ENCODE data around the gene RASGEF1B.

The RASGEF1B gene

DNA sequence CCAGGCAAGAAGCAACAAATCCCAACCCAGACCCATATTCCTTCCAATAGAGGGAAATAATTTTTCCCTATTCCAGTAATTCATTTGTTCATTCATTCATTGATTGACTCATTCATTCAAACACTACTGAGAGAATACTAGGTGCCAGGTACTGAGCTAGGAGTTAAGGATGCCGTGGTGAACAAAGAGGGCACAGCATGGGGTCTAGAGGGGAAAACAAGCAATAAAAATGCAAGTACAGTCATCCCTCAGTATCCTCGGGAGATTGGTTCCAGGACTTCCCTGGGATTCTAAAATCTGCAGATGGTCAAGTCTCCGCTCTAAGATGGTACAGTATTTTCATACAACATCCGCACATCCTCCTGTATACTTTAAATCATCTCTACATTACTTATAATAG, 18.7 kb downstream of the RASGEF1B start:
- ChIA-PET CTCF (interaction anchor here (0.6 to 1.5 kb wide), 5 partner anchors 8 to 816 kb away, joined by 3 to 4 read pairs (median 3); no protein-coding TSS in a partner anchor), POLR2A (no interaction called here)
- Histone ChIP-seq H3K4me3 (ENCODE audit: control insufficient read depth in 1 of 7, extremely low read depth in 1 of 7, insufficient read depth in 4 of 7, low read depth in 2 of 7, low read length in 6 of 7) (no peak overlapping the region), H3K4me1 (ENCODE audit: control extremely low read depth in 1 of 4, control insufficient read depth in 4 of 4, insufficient read depth in 4 of 4, low read length in 3 of 4) (peaks cover 9 to 26% (median 17%) of the 10 kb centered on the region in 4 experiments), H3K27me3 (replicated peaks in 2 of 5; ENCODE audit: control insufficient read depth in 4 of 5, insufficient read depth in 5 of 5, low read length in 4 of 5) (no peaks in the 10 kb centered on the region), H3K9me3 (ENCODE audit: control extremely low read depth in 1 of 5, control insufficient read depth in 4 of 5, insufficient read depth in 2 of 5, low read depth in 1 of 5, low read length in 4 of 5) (no peaks in the 10 kb centered on the region), H3K27ac (ENCODE audit: insufficient read depth in 1 of 2, low read depth in 1 of 2, low read length in 2 of 2, poor library complexity in 1 of 2, severe bottlenecking in 2 of 2) (no peak overlapping the region), H3K36me3 (ENCODE audit: control insufficient read depth in 4 of 4, insufficient read depth in 4 of 4, low read length in 3 of 4) (peaks cover 0 to 58% (median 14%) of the 10 kb centered on the region in 4 experiments)
- 100% methylated on average over 1 of the region's 4 CpGs for WGBS (ENCODE audit: insufficient coverage)
- no peak for DNase-seq

DNA sequence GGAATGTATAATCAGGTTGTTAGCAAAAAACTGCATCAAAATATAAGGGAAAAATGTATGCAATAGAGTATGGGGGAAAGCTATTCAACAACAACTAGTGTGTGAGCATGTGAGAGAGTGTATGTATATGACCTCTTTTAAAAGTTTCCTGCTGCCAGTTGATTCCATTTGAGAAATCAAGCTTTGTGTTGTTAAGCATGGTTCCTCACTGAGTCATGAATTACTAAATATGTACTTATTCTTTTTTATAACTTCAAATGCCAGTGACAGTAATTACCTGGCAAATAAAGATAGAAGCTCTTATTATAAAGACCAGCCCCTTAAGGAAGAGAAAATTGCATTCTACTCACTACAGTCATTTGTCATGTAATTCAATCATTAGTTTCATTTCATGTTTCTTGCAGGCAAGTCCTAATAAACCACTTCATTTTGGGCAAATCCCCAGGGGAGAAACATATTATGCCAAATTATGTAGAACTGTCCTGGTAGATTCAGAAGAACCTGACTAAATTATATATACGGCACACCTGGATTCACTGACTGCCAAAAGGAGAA, 19.2 kb downstream of the RASGEF1B start:
- H3K4me1 ChIP-seq (ENCODE audit: control extremely low read depth in 1 of 4, control insufficient read depth in 4 of 4, insufficient read depth in 4 of 4, low read length in 3 of 4): peaks cover 9 to 26% (median 17%) of the 10 kb centered on the region in 4 experiments
- CTCF ChIA-PET: interaction anchor here (0.6 to 1.5 kb wide), 4 partner anchors 13 to 816 kb away, joined by 3 to 4 read pairs (median 4); no protein-coding TSS in a partner anchor
- POLR2A ChIA-PET: no interaction called here
- no peaks in the 10 kb centered on the region for H3K27me3 ChIP-seq (replicated peaks in 2 of 5; ENCODE audit: control insufficient read depth in 4 of 5, insufficient read depth in 5 of 5, low read length in 4 of 5)
- peaks cover 0 to 58% (median 15%) of the 10 kb centered on the region in 4 experiments for H3K36me3 ChIP-seq (ENCODE audit: control insufficient read depth in 4 of 4, insufficient read depth in 4 of 4, low read length in 3 of 4)
- H3K9me3 ChIP-seq (ENCODE audit: control extremely low read depth in 1 of 5, control insufficient read depth in 4 of 5, insufficient read depth in 2 of 5, low read depth in 1 of 5, low read length in 4 of 5): no peaks in the 10 kb centered on the region
- no CpG with 5 or more reads among the region's 1 CpG for WGBS (ENCODE audit: insufficient coverage)
- no peak for DNase-seq
- no peak overlapping the region for H3K4me3 ChIP-seq (ENCODE audit: control insufficient read depth in 1 of 7, extremely low read depth in 1 of 7, insufficient read depth in 4 of 7, low read depth in 2 of 7, low read length in 6 of 7)
- no peak overlapping the region for H3K27ac ChIP-seq (ENCODE audit: insufficient read depth in 1 of 2, low read depth in 1 of 2, low read length in 2 of 2, poor library complexity in 1 of 2, severe bottlenecking in 2 of 2)

DNA sequence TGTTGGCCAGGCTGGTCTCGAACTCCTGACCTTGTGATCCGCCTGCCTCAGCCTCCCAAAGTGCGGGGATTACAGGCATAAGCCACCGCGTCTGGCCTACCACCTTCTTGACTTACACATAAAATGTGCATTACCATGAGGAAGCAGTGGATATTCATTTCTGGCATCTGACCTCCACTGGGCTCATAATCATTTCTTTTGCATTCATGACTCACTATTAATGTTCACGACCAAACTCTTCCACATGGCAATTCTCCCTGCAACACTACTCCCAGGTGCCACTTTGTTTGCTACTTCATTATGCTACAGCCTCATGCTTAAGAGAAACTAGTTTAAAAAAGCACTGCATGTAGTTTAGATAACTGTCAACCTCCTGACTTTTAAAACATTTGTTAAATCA, 22.7 kb downstream of the RASGEF1B start:
- H3K27ac ChIP-seq (ENCODE audit: insufficient read depth in 1 of 2, low read depth in 1 of 2, low read length in 2 of 2, poor library complexity in 1 of 2, severe bottlenecking in 2 of 2): no peak overlapping the region
- no peak for DNase-seq
- peaks cover 12 to 83% (median 25%) of the 10 kb centered on the region in 4 experiments for H3K36me3 ChIP-seq (ENCODE audit: control insufficient read depth in 4 of 4, insufficient read depth in 4 of 4, low read length in 3 of 4)
- H3K4me3 ChIP-seq (ENCODE audit: control insufficient read depth in 1 of 7, extremely low read depth in 1 of 7, insufficient read depth in 4 of 7, low read depth in 2 of 7, low read length in 6 of 7): no peak overlapping the region
- no peaks in the 10 kb centered on the region for H3K27me3 ChIP-seq (replicated peaks in 2 of 5; ENCODE audit: control insufficient read depth in 4 of 5, insufficient read depth in 5 of 5, low read length in 4 of 5)
- ChIA-PET POLR2A (no interaction called here), CTCF (no interaction called here)
- peaks cover 0 to 1% (median 0%) of the 10 kb centered on the region in 5 experiments for H3K9me3 ChIP-seq (ENCODE audit: control extremely low read depth in 1 of 5, control insufficient read depth in 4 of 5, insufficient read depth in 2 of 5, low read depth in 1 of 5, low read length in 4 of 5)
- WGBS (ENCODE audit: insufficient coverage): 100% methylated on average over 6 of the region's 6 CpGs
- peaks cover 0 to under 1% (median 0%) of the 10 kb centered on the region in 4 experiments for H3K4me1 ChIP-seq (ENCODE audit: control extremely low read depth in 1 of 4, control insufficient read depth in 4 of 4, insufficient read depth in 4 of 4, low read length in 3 of 4)

DNA sequence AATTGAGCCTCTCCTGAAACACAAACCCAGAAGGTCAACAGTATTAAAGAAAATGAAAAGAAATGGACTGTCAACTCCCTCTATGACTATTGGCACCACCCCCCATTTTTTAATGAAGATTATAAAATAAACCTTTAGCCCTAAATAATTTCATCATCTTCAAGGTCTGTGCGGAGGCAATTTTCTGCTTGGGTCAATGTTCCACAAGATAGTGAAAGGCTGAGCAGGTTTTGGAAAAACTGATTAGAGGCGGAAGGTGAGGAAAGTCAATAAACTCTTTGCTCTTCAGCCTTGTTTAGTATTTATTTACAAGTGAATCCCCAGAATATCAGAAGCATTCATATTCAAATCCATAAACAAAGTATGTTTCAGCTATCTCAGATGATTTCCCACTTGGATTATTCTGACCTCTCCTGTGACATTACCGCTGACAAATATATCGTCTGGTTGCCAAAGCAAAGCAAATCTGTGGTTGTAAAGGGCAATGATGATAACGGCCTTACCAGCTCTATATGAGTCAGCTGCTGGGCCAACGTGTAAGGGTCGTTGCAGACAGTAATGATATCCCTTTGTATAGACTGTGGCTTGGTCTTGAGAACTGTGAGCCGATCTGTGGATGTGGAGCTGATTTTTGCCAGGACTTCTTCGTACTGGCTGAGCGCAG, 24.0 kb downstream of the RASGEF1B start:
- CTCF ChIA-PET: no interaction called here
- no peak overlapping the region for H3K27ac ChIP-seq (ENCODE audit: insufficient read depth in 1 of 2, low read depth in 1 of 2, low read length in 2 of 2, poor library complexity in 1 of 2, severe bottlenecking in 2 of 2)
- peaks cover 0 to 5% (median 0%) of the 10 kb centered on the region in 5 experiments for H3K9me3 ChIP-seq (ENCODE audit: control extremely low read depth in 1 of 5, control insufficient read depth in 4 of 5, insufficient read depth in 2 of 5, low read depth in 1 of 5, low read length in 4 of 5)
- POLR2A ChIA-PET: no interaction called here
- no peaks in the 10 kb centered on the region for H3K27me3 ChIP-seq (replicated peaks in 2 of 5; ENCODE audit: control insufficient read depth in 4 of 5, insufficient read depth in 5 of 5, low read length in 4 of 5)
- peaks cover 19 to 84% (median 33%) of the 10 kb centered on the region in 4 experiments for H3K36me3 ChIP-seq (ENCODE audit: control insufficient read depth in 4 of 4, insufficient read depth in 4 of 4, low read length in 3 of 4)
- H3K4me1 ChIP-seq (ENCODE audit: control extremely low read depth in 1 of 4, control insufficient read depth in 4 of 4, insufficient read depth in 4 of 4, low read length in 3 of 4): no peaks in the 10 kb centered on the region
- no peak for DNase-seq
- WGBS (ENCODE audit: insufficient coverage): 100% methylated on average over 8 of the region's 10 CpGs
- no peak overlapping the region for H3K4me3 ChIP-seq (ENCODE audit: control insufficient read depth in 1 of 7, extremely low read depth in 1 of 7, insufficient read depth in 4 of 7, low read depth in 2 of 7, low read length in 6 of 7)

DNA sequence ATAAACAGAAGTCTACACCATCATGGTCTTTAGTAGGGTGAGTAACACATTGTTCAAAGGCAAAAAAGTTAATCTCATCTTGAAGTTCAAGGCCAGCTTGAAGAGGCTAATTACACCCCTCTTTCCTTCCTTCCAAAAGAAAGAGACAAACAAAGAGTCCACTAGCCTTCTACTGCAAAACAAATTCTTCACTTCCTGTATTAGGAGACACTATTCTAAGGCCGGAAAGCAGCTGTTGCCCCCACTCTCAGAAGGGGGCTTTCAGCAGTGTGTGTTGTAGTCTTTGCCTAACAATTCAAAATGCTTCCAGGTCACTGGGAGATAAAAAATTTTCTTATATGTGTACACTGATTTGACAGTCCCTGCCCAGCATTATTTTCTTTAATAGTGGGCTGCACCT, 25.1 kb downstream of the RASGEF1B start:
- POLR2A ChIA-PET: interaction anchor here (0.5 to 0.6 kb wide), 2 partner anchors 62 to 1958 kb away, joined by 3 to 4 read pairs; no protein-coding TSS in a partner anchor
- no peak for DNase-seq
- WGBS (ENCODE audit: insufficient coverage): no CpG with 5 or more reads among the region's 1 CpG
- H3K4me3 ChIP-seq (ENCODE audit: control insufficient read depth in 1 of 7, extremely low read depth in 1 of 7, insufficient read depth in 4 of 7, low read depth in 2 of 7, low read length in 6 of 7): no peak overlapping the region
- H3K4me1 ChIP-seq (ENCODE audit: control extremely low read depth in 1 of 4, control insufficient read depth in 4 of 4, insufficient read depth in 4 of 4, low read length in 3 of 4): no peaks in the 10 kb centered on the region
- CTCF ChIA-PET: interaction anchor here (1.7 kb wide), 1 partner anchor 9 kb away, joined by 5 read pairs; no protein-coding TSS in a partner anchor
- no peak overlapping the region for H3K27ac ChIP-seq (ENCODE audit: insufficient read depth in 1 of 2, low read depth in 1 of 2, low read length in 2 of 2, poor library complexity in 1 of 2, severe bottlenecking in 2 of 2)
- H3K36me3 ChIP-seq (ENCODE audit: control insufficient read depth in 4 of 4, insufficient read depth in 4 of 4, low read length in 3 of 4): peaks cover 23 to 85% (median 36%) of the 10 kb centered on the region in 4 experiments
- H3K27me3 ChIP-seq (replicated peaks in 2 of 5; ENCODE audit: control insufficient read depth in 4 of 5, insufficient read depth in 5 of 5, low read length in 4 of 5): no peaks in the 10 kb centered on the region
- H3K9me3 ChIP-seq (ENCODE audit: control extremely low read depth in 1 of 5, control insufficient read depth in 4 of 5, insufficient read depth in 2 of 5, low read depth in 1 of 5, low read length in 4 of 5): peaks cover 0 to 5% (median 0%) of the 10 kb centered on the region in 5 experiments

DNA sequence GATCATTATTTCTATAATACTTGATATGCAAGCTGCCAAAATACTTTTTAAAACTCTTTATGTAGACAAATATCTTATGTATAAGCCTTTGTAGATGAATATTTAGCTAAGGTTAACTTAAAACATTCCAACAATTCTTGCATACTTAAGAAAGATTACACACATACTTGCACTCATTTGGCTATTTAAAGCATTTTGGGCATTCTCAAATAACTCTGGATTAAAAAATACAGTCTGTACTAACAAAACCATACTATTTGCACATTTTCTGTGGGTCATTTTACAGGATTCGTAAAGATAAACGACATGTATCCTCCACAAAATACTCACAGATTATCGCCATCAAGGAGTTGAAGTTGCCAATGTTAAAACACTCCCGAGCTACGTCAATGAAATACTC, 26.5 kb downstream of the RASGEF1B start:
- POLR2A ChIA-PET: no interaction called here
- DNase-seq: no peak
- no peaks in the 10 kb centered on the region for H3K27me3 ChIP-seq (replicated peaks in 2 of 5; ENCODE audit: control insufficient read depth in 4 of 5, insufficient read depth in 5 of 5, low read length in 4 of 5)
- CTCF ChIA-PET: interaction anchor here (1.3 to 1.7 kb wide), 3 partner anchors 8 to 18 kb away, joined by 3 to 6 read pairs (median 5); no protein-coding TSS in a partner anchor
- H3K9me3 ChIP-seq (ENCODE audit: control extremely low read depth in 1 of 5, control insufficient read depth in 4 of 5, insufficient read depth in 2 of 5, low read depth in 1 of 5, low read length in 4 of 5): peaks cover 0 to 5% (median 0%) of the 10 kb centered on the region in 5 experiments
- no peak overlapping the region for H3K4me3 ChIP-seq (ENCODE audit: control insufficient read depth in 1 of 7, extremely low read depth in 1 of 7, insufficient read depth in 4 of 7, low read depth in 2 of 7, low read length in 6 of 7)
- H3K27ac ChIP-seq (ENCODE audit: insufficient read depth in 1 of 2, low read depth in 1 of 2, low read length in 2 of 2, poor library complexity in 1 of 2, severe bottlenecking in 2 of 2): no peak overlapping the region
- H3K36me3 ChIP-seq (ENCODE audit: control insufficient read depth in 4 of 4, insufficient read depth in 4 of 4, low read length in 3 of 4): peaks cover 27 to 88% (median 44%) of the 10 kb centered on the region in 4 experiments
- no peaks in the 10 kb centered on the region for H3K4me1 ChIP-seq (ENCODE audit: control extremely low read depth in 1 of 4, control insufficient read depth in 4 of 4, insufficient read depth in 4 of 4, low read length in 3 of 4)
- 95% methylated on average over 4 of the region's 5 CpGs for WGBS (ENCODE audit: insufficient coverage)

Data from common myeloid progenitor, CD34-positive (primary cell).